ENCODE data around the gene PCBP2. TPM values are rescaled to one million over a fixed set of nuclear protein-coding genes. Genes with fewer than 3 reads are reported as not detected.

Gene PCBP2
- total and polyA plus RNA-seq, 2 experiments from 2014 or later = 100 to 143 TPM

- H4K20me1 ChIP-seq (ENCODE audit: insufficient read depth) = no peaks in the 10 kb centered on the region; the same call in 1 of the 2 replicates
Observed at GRCh38 chr12:53474819-53475218, 22.9 kb downstream of the PCBP2 start.

GRCh38 chr12:53476769-53477209 lies 24.9 kb downstream of the PCBP2 start:
- Histone ChIP-seq H2AFZ (no peak overlapping the region), H3K79me2 (ENCODE audit: insufficient read depth) (peaks cover 66% of the 10 kb centered on the region), H3K27ac (peak overlapping the region; percentile 36; the same call in 1 of the 2 replicates), H3K36me3 (ENCODE audit: low read depth) (peaks cover 91% of the 10 kb centered on the region), H3K9me2 (ENCODE audit: insufficient read depth) (no peaks in the 10 kb centered on the region), H3F3A (ENCODE audit: insufficient read depth) (peaks cover 96% of the 10 kb centered on the region), H3K27me3 (replicated peaks; ENCODE audit: insufficient read depth) (no peaks in the 10 kb centered on the region), H3K9ac (0 out of 2 replicates have a peak overlapping the region, but pooled peaks have one; percentile 1), H3K4me3 (no peak overlapping the region), H3K4me1 (ENCODE audit: insufficient read depth) (peaks cover 42% of the 10 kb centered on the region), H4K20me1 (ENCODE audit: insufficient read depth) (peaks cover 1% of the 10 kb centered on the region), H3K4me2 (ENCODE audit: unreplicated experiment) (no peak overlapping the region), H3K9me3 (ENCODE audit: low read depth) (no peaks in the 10 kb centered on the region)
- WGBS, 2 experiments (ENCODE audit: low coverage in 1 of 2, low lambda C conversion rate in 2 of 2, missing lambda C conversion rate in 2 of 2) = 55 to 71% methylated on average over 2 of the region's 2 CpGs
- in situ Hi-C loops (cut with MboI) = no loop called here
- TF ChIP-seq EZH2phosphoT487 (IDR thresholded peaks at IDR 0.05; ENCODE audit: insufficient read depth, low read depth) (no peak), EZH2 (IDR thresholded peaks at IDR 0.05; ENCODE audit: insufficient read depth, poor library complexity, severe bottlenecking) (no peak)
- peak; percentile 53 for DNase-seq

More at GRCh38 chr12:53474819-53475218, 22.9 kb downstream of the PCBP2 start:
- Histone ChIP-seq H3K27me3 (replicated peaks; ENCODE audit: insufficient read depth) (no peaks in the 10 kb centered on the region), H3K27ac (peak overlapping the region; percentile 36), H3K79me2 (ENCODE audit: insufficient read depth) (peaks cover 84% of the 10 kb centered on the region), H3K4me3 (no peak overlapping the region), H3K4me1 (ENCODE audit: insufficient read depth) (peaks cover 22% of the 10 kb centered on the region), H3K9me3 (ENCODE audit: low read depth) (no peaks in the 10 kb centered on the region), H3K9me2 (ENCODE audit: insufficient read depth) (no peaks in the 10 kb centered on the region), H3K4me2 (ENCODE audit: unreplicated experiment) (no peak overlapping the region), H2AFZ (no peak overlapping the region), H3F3A (ENCODE audit: insufficient read depth) (peaks cover 95% of the 10 kb centered on the region), H3K36me3 (ENCODE audit: low read depth) (peaks cover 93% of the 10 kb centered on the region), H3K9ac (0 out of 2 replicates have a peak overlapping the region, but pooled peaks have one; percentile 31)
- DNase-seq = no peak
- 78 to 79% methylated on average over 7 to 13 of the region's 13 CpGs for WGBS, 2 experiments (ENCODE audit: low coverage in 1 of 2, low lambda C conversion rate in 2 of 2, missing lambda C conversion rate in 2 of 2)
- TF ChIP-seq EZH2phosphoT487 (IDR thresholded peaks at IDR 0.05; ENCODE audit: insufficient read depth, low read depth) (no peak), EZH2 (IDR thresholded peaks at IDR 0.05; ENCODE audit: insufficient read depth, poor library complexity, severe bottlenecking) (no peak)
- in situ Hi-C loops (cut with MboI) = no loop called here

GRCh38 chr12:53478865-53479264 lies 27.0 kb downstream of the PCBP2 start:
- H3K4me3 ChIP-seq = no peak overlapping the region
- no peak overlapping the region for H2AFZ ChIP-seq
- H3K4me1 ChIP-seq (ENCODE audit: insufficient read depth) = peaks cover 44% of the 10 kb centered on the region
- H3K9ac ChIP-seq = peak overlapping the region; percentile 18
- H3F3A ChIP-seq (ENCODE audit: insufficient read depth) = peaks cover 92% of the 10 kb centered on the region
- H4K20me1 ChIP-seq (ENCODE audit: insufficient read depth) = peaks cover 7% of the 10 kb centered on the region
- peak; percentile 78 for DNase-seq
- 15 to 24% methylated on average over 1 of the region's 1 CpG for WGBS, 2 experiments (ENCODE audit: low coverage in 1 of 2, low lambda C conversion rate in 2 of 2, missing lambda C conversion rate in 2 of 2)
- H3K9me2 ChIP-seq (ENCODE audit: insufficient read depth) = no peaks in the 10 kb centered on the region
- H3K27ac ChIP-seq = peak overlapping the region; percentile 71
- in situ Hi-C loops (cut with MboI) = no loop called here
- peaks cover 45% of the 10 kb centered on the region for H3K79me2 ChIP-seq (ENCODE audit: insufficient read depth)
- H3K9me3 ChIP-seq (ENCODE audit: low read depth) = no peaks in the 10 kb centered on the region
- H3K27me3 ChIP-seq (replicated peaks; ENCODE audit: insufficient read depth) = no peaks in the 10 kb centered on the region
- H3K36me3 ChIP-seq (ENCODE audit: low read depth) = peaks cover 84% of the 10 kb centered on the region
- TF ChIP-seq EZH2phosphoT487 (IDR thresholded peaks at IDR 0.05; ENCODE audit: insufficient read depth, low read depth) (no peak), EZH2 (IDR thresholded peaks at IDR 0.05; ENCODE audit: insufficient read depth, poor library complexity, severe bottlenecking) (no peak)
- H3K4me2 ChIP-seq (ENCODE audit: unreplicated experiment) = no peak overlapping the region

- 53 to 64% methylated on average over 5 of the region's 5 CpGs for WGBS, 2 experiments (ENCODE audit: low coverage in 1 of 2, low lambda C conversion rate in 2 of 2, missing lambda C conversion rate in 2 of 2)
- TF ChIP-seq EZH2phosphoT487 (IDR thresholded peaks at IDR 0.05; ENCODE audit: insufficient read depth, low read depth) (no peak), EZH2 (IDR thresholded peaks at IDR 0.05; ENCODE audit: insufficient read depth, poor library complexity, severe bottlenecking) (no peak)
- in situ Hi-C loops (cut with MboI) = no loop called here
- no peaks in the 10 kb centered on the region for H3K9me2 ChIP-seq (ENCODE audit: insufficient read depth)
- DNase-seq = no peak
- H4K20me1 ChIP-seq (ENCODE audit: insufficient read depth) = peaks cover 7% of the 10 kb centered on the region
- no peak overlapping the region for H2AFZ ChIP-seq
- H3K79me2 ChIP-seq (ENCODE audit: insufficient read depth) = peaks cover 41% of the 10 kb centered on the region
- no peaks in the 10 kb centered on the region for H3K27me3 ChIP-seq (replicated peaks; ENCODE audit: insufficient read depth)
- H3K9me3 ChIP-seq (ENCODE audit: low read depth) = no peaks in the 10 kb centered on the region
- H3K36me3 ChIP-seq (ENCODE audit: low read depth) = peaks cover 83% of the 10 kb centered on the region
- H3K4me2 ChIP-seq (ENCODE audit: unreplicated experiment) = no peak overlapping the region
- H3K4me1 ChIP-seq (ENCODE audit: insufficient read depth) = peaks cover 44% of the 10 kb centered on the region
- H3K9ac ChIP-seq = peak overlapping the region; percentile 18
- H3F3A ChIP-seq (ENCODE audit: insufficient read depth) = peaks cover 92% of the 10 kb centered on the region
- no peak overlapping the region for H3K4me3 ChIP-seq
- peak overlapping the region; percentile 71 for H3K27ac ChIP-seq
Observed at GRCh38 chr12:53479331-53479730, 27.4 kb downstream of the PCBP2 start.

All from GM23248 (cell line).